Islet precursor cell (in vitro differentiated cells): ENCODE measurements around the gene TMEM138.
"Not testable (repeated sequence)": the region's sequence is repeated elsewhere in the genome, so short reads cannot be mapped to it uniquely, and the experiment has no call there.

ENCODE experiments used
- DNase-seq: peaks from one replicate; pipeline ENCODE4 v3.0.0-alpha.2; 2018

The TMEM138 gene

DNA sequence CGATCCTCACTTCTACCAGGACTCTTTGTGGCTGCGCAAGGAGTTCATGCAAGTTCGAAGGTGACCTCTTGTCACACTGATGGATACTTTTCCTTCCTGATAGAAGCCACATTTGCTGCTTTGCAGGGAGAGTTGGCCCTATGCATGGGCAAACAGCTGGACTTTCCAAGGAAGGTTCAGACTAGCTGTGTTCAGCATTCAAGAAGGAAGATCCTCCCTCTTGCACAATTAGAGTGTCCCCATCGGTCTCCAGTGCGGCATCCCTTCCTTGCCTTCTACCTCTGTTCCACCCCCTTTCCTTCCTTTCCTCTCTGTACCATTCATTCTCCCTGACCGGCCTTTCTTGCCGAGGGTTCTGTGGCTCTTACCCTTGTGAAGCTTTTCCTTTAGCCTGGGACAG is 6.5 kb downstream of the TMEM138 start:
- no peak for DNase-seq

DNA sequence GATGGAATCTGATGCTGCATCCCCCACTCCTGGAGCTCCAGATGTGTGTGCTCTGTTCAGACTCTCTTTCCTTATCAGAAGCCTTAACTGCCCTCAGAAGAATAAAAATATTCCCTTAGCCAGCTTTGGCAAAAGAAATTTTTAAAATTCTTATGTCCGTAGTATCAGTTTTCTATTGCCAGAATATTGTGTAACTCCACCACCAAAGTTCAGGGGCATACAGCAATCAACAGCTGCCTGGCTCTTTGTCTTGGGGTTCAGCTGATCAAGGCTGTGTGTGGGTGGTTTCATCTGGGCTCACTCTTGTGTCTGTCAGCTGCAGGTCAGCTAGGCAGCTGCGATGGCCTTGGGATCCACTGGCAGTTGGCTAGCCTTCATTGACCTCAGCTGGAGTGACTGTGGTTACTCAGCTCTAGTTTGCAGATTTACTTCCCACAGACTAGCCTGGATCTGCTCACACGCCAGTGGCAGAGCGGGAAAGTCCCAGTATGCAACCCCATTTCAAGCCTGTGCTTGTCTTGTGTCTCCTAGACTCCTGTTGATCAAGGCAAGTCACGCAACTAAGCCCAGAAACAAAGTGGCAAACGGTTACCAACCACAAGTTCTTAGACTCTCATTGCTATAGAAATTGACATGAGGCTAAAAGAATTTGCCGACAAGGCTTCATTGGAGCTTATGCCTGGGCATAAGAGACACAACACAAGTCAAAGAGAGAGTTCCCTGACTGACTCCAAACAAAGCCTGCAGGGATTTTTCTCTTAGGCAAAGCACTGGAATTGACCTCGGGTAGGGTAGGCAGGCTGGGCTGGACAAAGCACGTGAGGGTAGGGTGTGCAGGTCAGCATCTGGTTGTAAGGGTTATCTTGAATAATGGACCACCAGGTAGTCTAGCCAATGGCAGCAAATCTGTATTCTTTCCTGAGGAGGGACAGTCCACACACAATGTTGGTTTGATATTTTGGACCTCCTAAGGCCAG is 7.5 kb downstream of the TMEM138 start:
- DNase-seq, result no peak

- no peak for DNase-seq
These were observed 8.3 kb downstream of the TMEM138 start for GRCh38 chr11:61370349-61371005.

DNA sequence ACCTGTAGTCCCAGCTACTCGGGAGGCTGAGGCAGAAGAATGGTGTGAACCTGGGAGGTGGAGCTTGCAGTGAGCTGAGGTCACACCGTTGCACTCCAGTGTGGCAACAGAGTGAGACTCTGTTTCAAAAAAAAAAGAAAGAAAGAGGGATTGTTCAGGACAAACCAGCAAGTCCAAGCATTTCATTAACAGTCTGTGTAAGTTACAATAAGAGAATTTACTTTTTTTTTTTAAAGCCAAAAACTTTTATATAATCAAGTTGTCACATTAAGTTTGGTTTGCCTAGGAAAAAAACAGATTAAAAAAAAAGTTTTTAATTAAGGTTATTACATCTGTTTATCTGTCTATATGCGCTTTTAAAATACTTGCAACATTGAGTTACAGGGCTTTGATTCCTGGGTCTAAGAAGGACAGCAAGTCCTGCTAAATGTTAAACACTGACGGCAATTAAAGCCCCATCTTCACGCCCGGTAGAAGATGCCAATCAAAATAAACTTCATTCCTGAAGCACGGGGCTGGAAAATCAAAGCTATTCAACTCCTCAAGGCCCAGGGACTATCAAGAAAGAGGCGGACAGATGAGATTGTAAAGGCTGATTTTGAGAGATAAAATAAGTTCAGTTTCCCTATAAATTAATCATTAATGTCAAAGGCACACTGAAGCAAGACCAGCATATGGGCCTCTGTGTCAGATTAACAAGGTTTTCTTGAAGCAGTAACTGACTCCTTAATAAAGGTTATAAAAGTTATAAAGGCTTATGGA is 10.7 kb downstream of the TMEM138 start:
- no peak for DNase-seq

GRCh38 chr11:61375761-61376108 is 13.6 kb downstream of the TMEM138 start:
- DNase-seq, result no peak

- DNase-seq, result no peak
These were observed 15.4 kb downstream of the TMEM138 start for GRCh38 chr11:61377461-61378160.

DNA sequence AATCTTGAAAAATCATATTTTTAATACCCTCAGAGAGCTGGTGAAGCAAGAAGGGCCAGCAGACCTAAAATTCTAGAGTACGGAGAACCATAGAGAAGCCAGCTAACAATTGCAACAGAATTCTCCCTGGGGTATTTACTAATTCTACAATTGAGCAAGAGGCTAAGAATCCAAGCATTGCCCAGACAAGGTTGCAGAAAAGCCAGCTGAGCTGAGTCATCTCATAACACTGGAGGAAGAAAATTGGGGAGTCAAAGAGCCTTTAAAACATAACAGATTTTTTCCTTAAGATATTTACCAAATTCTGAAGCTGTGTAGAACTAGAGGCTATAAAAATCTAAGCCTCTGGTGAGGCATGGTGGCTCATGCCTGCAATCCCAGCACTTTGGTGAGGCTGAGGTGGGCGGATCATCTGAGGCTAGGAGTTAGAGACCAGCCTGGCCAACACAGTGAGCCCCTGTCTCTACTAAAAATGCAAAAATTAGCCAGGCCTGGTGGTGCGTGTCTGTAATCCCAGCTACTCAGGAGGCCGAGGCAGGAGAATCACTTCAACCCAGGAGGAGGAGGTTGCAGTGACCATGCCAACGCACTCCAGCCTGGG is 16.6 kb downstream of the TMEM138 start:
- no peak for DNase-seq

GRCh38 chr11:61380884-61381283 is 18.7 kb downstream of the TMEM138 start:
- DNase-seq, result no peak

GRCh38 chr11:61383859-61384258 is 21.7 kb downstream of the TMEM138 start:
- DNase-seq, result not testable (repeated sequence)

DNA sequence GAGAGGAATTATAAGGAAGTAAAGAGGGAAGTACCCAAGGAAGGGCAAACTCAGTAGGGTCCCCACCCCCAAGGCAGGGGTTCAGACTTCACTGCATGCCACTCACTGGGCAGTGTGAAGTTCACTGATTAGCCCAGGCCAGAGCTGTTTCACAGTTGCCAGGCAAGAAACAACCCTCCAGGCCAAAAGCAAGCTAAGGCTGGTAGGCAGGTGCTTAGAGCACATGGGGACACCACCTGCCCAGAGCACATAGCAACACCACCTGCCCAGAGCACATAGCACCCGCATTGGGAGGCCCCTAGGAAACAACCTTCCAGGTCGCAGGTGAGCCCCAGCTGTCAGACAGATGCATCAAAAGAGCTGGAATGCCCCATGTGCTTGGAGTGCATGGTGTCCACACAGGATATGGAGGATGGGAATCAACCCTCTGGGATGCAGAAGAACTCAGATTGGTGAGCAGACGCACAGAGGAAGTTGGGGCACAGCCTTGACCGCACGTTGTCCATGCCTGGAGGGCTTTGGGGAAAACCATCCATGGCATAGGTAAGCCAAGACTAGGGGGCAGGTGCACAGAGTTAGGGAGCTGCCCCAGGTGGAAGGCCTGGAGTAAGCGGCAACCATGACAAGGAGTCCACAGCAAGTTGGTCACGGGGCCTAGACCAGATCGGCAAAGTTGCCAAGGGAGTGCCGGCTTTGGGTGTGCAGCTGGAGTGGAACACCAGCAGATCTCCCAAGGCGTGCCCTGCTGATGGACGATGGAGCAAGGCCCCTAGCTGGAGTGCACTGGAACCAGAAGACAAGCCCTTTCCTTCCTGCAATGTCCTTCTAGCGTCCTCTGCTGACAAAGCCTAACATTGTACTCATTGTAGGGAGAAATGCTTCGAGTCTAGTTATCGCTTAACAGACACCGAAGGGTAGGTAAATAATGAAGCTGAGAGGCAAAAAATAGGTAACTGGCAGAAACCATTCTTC is 22.4 kb downstream of the TMEM138 start:
- no peak for DNase-seq

DNA sequence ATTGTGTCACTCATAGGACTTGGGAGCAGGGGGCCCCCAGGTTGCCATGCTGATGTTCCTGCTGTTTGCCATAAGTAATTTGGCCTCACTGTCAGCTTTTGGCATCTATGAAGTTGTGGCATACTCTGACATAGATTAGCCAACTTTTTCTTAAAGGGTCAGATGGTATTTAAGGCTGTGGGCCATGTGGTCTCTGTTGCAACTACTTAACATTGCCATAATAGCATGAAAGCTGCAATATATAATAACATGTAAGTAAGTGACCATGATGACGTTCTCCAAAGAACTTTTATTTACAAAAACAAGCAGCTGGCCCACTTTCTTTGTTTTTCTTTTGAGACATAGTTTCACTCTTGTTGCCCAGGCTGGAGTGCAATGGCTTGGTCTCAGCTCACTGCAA is 28.0 kb downstream of the TMEM138 start:
- no peak for DNase-seq

GRCh38 chr11:61392981-61393595 is 30.9 kb downstream of the TMEM138 start:
- DNase-seq, result no peak

DNA sequence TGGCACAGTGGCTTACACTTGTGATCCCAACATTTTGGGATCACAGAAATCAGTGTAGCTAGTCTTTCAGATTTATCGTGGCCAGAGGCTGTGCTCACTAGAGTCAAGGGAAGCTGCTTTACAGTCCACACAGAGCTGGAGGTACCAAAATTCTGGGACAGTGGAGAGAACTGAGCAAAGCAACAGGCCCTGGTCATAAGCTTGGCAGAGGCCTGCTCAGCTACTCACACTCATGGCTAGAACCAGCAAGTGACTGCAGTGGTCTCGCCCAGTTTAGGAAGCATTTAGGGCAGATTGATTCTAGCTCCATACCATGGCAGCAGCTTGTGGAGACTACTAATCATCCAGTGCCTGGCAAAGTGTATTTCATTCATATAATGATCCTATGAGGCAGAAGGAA is 39.0 kb downstream of the TMEM138 start:
- no peak for DNase-seq

DNA sequence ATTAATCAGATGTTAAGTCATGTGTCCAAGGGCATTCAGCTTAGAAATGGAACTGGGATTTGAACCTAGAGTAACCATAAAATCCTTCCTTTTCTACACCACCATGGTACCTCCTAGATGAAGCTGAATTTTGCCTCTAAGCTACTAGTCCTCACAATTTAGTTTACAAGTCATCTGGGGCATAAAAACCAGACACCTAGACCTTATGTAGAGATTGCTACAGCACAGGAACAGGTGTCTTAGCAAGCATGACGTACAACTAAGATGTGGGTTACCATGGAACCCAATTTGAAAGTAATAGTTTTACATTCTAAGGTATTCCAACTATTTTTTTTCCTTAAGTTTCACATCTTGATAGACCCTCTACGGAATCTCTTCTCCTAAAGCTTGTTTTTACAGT is 39.4 kb downstream of the TMEM138 start:
- no peak for DNase-seq

GRCh38 chr11:61403658-61404057 is 41.5 kb downstream of the TMEM138 start:
- DNase-seq, result no peak

- DNase-seq, result no peak
These were observed 41.9 kb downstream of the TMEM138 start for GRCh38 chr11:61404103-61404502.

DNA sequence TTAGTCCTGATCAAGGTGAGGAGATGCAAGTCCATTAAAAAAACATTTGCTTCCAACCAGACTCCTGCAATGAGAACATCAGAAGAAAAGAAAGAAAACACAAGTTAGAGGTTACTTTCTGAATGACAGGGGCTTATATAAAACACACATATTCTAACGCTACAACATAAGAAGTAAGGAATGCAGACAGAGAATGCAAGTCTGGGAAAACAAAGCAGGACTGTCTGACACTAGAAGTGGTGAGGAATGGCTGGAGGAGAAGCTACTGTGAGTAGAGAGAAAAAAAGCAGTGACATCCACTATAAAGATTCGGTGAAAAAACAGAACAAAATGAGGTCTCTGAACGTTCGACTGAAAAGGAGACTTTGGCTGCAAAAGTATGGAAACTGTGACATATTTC is 42.5 kb downstream of the TMEM138 start:
- DNase-seq, result no peak

- no peak for DNase-seq
These were observed 43.9 kb downstream of the TMEM138 start for GRCh38 chr11:61406067-61406466.

DNA sequence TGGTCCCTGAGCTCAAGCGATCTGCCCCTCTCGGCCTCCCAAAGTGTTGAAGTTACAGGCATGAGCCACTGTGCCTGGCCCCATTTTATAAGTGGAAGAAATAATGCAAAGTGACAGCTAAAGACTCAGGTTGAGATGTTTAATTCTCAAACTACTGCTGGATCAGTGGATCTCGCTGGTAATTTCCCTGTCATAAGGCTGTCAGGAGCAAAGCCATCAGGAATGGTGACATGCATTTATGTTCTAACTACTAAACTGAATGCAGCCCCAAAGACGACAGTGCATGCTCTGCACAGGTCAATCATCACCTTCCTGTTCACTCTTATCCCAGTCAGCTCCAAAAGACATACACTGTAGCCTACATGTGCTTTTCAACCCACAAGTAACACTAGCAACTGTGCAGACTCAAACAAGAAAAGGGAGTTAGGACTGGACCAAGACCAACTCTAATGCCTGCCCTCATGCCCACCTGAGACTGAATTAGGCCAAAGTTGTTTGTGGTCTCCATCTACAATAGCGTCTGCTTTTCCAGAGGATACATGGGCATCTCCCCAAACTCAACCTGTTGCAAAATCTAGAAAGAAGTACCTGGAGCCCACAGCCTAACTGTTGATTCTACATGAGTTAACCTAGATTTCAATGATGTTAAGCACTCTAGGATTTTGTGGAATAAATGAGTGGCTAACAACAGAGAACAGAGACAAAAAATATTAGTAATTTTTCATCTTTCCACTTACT is 45.0 kb downstream of the TMEM138 start:
- no peak for DNase-seq

GRCh38 chr11:61411589-61411988 is 49.4 kb downstream of the TMEM138 start:
- no peak for DNase-seq
